HT1080 (cell line): ENCODE data around the gene SPG11. TPM values are rescaled to one million over a fixed set of nuclear protein-coding genes. Genes with fewer than 3 reads are reported as not detected.

ENCODE experiments used
- DNase-seq: peaks from one replicate; pipeline ENCODE4 v3.0.0-alpha.2; 2015; ENCODE audit warnings: low read depth
- small RNA-seq: library from RNA; depleted of rRNA; stranded (forward); fragments of <200 nt; gene quantifications from one replicate; pipeline ENCODE3, GENCODE V24; 2014
- total RNA-seq: library from RNA; depleted of rRNA; stranded (reverse); fragments of >200 nt; shearing (Covaris generic); gene quantifications from 2 replicates; pipeline ENCODE4 v1.2.3, GENCODE V29; 2014; rRNA removed

Gene SPG11
- total RNA-seq, 1 experiment from 2014 or later, result 24.5 TPM

- DNase-seq, result no peak
Observed at GRCh38 chr15:44529864-44530604, 133.4 kb downstream of the SPG11 start.

GRCh38 chr15:44527241-44527640 is 136.2 kb downstream of the SPG11 start:
- no peak for DNase-seq

- no peak for DNase-seq
Observed at GRCh38 chr15:44525018-44525417, 138.4 kb downstream of the SPG11 start.

GRCh38 chr15:44519537-44519936 is 143.9 kb downstream of the SPG11 start:
- no peak for DNase-seq

- no peak for DNase-seq
Observed at GRCh38 chr15:44516436-44516835, 147.0 kb downstream of the SPG11 start.

Small RNAs within 50 kb of the gene (small RNA-seq; reads per million reads assigned to genes)
- gene RF00019, result not detected

Other genes starting within 250 kb of the SPG11 start
- gene CTDSPL2, start 236.0 kb downstream of the SPG11 start, total RNA-seq, result 60.1 and 69.7 TPM in 2 replicates
- gene EIF3J, start 126.5 kb downstream of the SPG11 start, total RNA-seq, result 36.3 and 57.1 TPM in 2 replicates
- 0.10 and 0.13 TPM in 2 replicates for gene PATL2, start 47.7 kb upstream of the SPG11 start, total RNA-seq
- gene B2M, start 47.9 kb upstream of the SPG11 start, total RNA-seq, result 746 and 855 TPM in 2 replicates
- gene TRIM69, start 72.9 kb upstream of the SPG11 start, total RNA-seq, result 6.2 and 7.1 TPM in 2 replicates